Measurements from ENCODE around the gene SMPX. TPM values are rescaled to one million over a fixed set of nuclear protein-coding genes. Genes with fewer than 3 reads are reported as not detected.

SMPX gene
- polyA plus RNA-seq, 3 donors, result not detected

- Histone ChIP-seq H3K27ac (ENCODE audit: low read depth in 1 of 2, low read length in 2 of 2) (no peak overlapping the region), H3K36me3 (replicated peaks in 1 of 2; ENCODE audit: control insufficient read depth in 1 of 2, insufficient read depth in 2 of 2, low read length in 2 of 2) (no peaks in the 10 kb centered on the region), H3K27me3 (ENCODE audit: control insufficient read depth in 2 of 2, insufficient read depth in 2 of 2, low read length in 2 of 2) (peaks cover 0 to 4% of the 10 kb centered on the region in 2 donors), H4K20me1 (ENCODE audit: insufficient read depth, low read length) (no peaks in the 10 kb centered on the region), H3K4me3 (replicated peaks in 1 of 3; ENCODE audit: low read depth in 2 of 3, low read length in 3 of 3) (no peak overlapping the region), H3K9ac (ENCODE audit: insufficient read depth, low read length, poor library complexity, severe bottlenecking) (no peak overlapping the region), H3K4me1 (ENCODE audit: control insufficient read depth in 1 of 2, insufficient read depth in 2 of 2, low read length in 2 of 2) (peaks cover 3 to 8% of the 10 kb centered on the region in 2 donors), H3K9me3 (replicated peaks in 1 of 2; ENCODE audit: control insufficient read depth in 1 of 2, insufficient read depth in 1 of 2, low read length in 2 of 2) (no peaks in the 10 kb centered on the region), H3K4me2 (replicated peaks; ENCODE audit: extremely low read depth, low read length, poor library complexity, severe bottlenecking) (no peak overlapping the region), H2AFZ (ENCODE audit: insufficient read depth, low read depth, low read length, poor library complexity, severe bottlenecking) (no peak overlapping the region), H3K79me2 (ENCODE audit: insufficient read depth, low read length) (no peaks in the 10 kb centered on the region)
- peak overlapping the region in 1 of 2 donors; percentile 51 for H3K4me3 Mint-ChIP-seq
- H3K27me3 Mint-ChIP-seq (ENCODE audit: low read depth in 3 of 3), result peaks cover 0 to 4% (median 3%) of the 10 kb centered on the region in 3 donors
- H3K27ac Mint-ChIP-seq, result no peak overlapping the region
- no peak for TF ChIP-seq CTCF (IDR thresholded peaks at IDR 0.05)
- H3K36me3 Mint-ChIP-seq, result no peaks in the 10 kb centered on the region
- no peak for DNase-seq
- no peaks in the 10 kb centered on the region for H3K9me3 Mint-ChIP-seq
- H3K4me1 Mint-ChIP-seq, result peaks cover 13% of the 10 kb centered on the region
- WGBS (ENCODE audit: insufficient coverage), result no CpG with 5 or more reads among the region's 6 CpGs
- intact Hi-C loops (cut with micrococcal nuclease), result no loop called here
Measured at GRCh38 chrX:21725916-21726315, 32.0 kb downstream of the SMPX start.

GRCh38 chrX:21725496-21725895 lies 32.4 kb downstream of the SMPX start:
- no peak for TF ChIP-seq CTCF (IDR thresholded peaks at IDR 0.05)

More at GRCh38 chrX:21725496-21725895, 32.4 kb downstream of the SMPX start:
- Histone ChIP-seq H3K9me3 (replicated peaks in 1 of 2; ENCODE audit: control insufficient read depth in 1 of 2, insufficient read depth in 1 of 2, low read length in 2 of 2) (no peaks in the 10 kb centered on the region), H3K9ac (ENCODE audit: insufficient read depth, low read length, poor library complexity, severe bottlenecking) (no peak overlapping the region), H2AFZ (ENCODE audit: insufficient read depth, low read depth, low read length, poor library complexity, severe bottlenecking) (no peak overlapping the region), H3K36me3 (replicated peaks in 1 of 2; ENCODE audit: control insufficient read depth in 1 of 2, insufficient read depth in 2 of 2, low read length in 2 of 2) (no peaks in the 10 kb centered on the region), H3K4me2 (replicated peaks; ENCODE audit: extremely low read depth, low read length, poor library complexity, severe bottlenecking) (no peak overlapping the region), H3K4me3 (replicated peaks in 1 of 3; ENCODE audit: low read depth in 2 of 3, low read length in 3 of 3) (no peak overlapping the region), H3K79me2 (ENCODE audit: insufficient read depth, low read length) (no peaks in the 10 kb centered on the region), H4K20me1 (ENCODE audit: insufficient read depth, low read length) (no peaks in the 10 kb centered on the region), H3K27ac (ENCODE audit: low read depth in 1 of 2, low read length in 2 of 2) (no peak overlapping the region), H3K27me3 (ENCODE audit: control insufficient read depth in 2 of 2, insufficient read depth in 2 of 2, low read length in 2 of 2) (peaks cover 0 to 4% of the 10 kb centered on the region in 2 donors), H3K4me1 (ENCODE audit: control insufficient read depth in 1 of 2, insufficient read depth in 2 of 2, low read length in 2 of 2) (peaks cover 3 to 8% of the 10 kb centered on the region in 2 donors)
- no CpG with 5 or more reads among the region's 2 CpGs for WGBS (ENCODE audit: insufficient coverage)
- DNase-seq, result no peak
- Mint-ChIP-seq H3K9me3 (no peaks in the 10 kb centered on the region), H3K4me1 (peaks cover 13% of the 10 kb centered on the region), H3K27ac (no peak overlapping the region), H3K4me3 (no peak overlapping the region), H3K27me3 (ENCODE audit: low read depth in 3 of 3) (peaks cover 0 to 4% (median 3%) of the 10 kb centered on the region in 3 donors), H3K36me3 (no peaks in the 10 kb centered on the region)
- intact Hi-C loops (cut with micrococcal nuclease), result no loop called here
